BJ (cell line): ENCODE measurements around the gene CDCP2. TPM values are rescaled to one million over a fixed set of nuclear protein-coding genes. Genes with fewer than 3 reads are reported as not detected.
"Not testable (repeated sequence)": the region's sequence is repeated elsewhere in the genome, so short reads cannot be mapped to it uniquely, and the experiment has no call there.

Experiments
- CTCF ChIA-PET: fragments of 350-600 bp; formaldehyde crosslinking; extraction: SDS; loops from one replicate; lab custom pipeline; 2021; ENCODE audit warnings: antibody characterized with exemption, inconsistent platforms; lab: Yijun Ruan, JAX
- POLR2A ChIA-PET: fragments of 300-600 bp; sonication (Branson Sonifier 250); formaldehyde crosslinking; extraction: SDS; loops from one replicate; lab custom pipeline; 2021; ENCODE audit warnings: antibody characterized with exemption; lab: Charles Lee
- DNase-seq: peaks from one replicate; pipeline ENCODE4 v3.0.0-alpha.2; 2011; ENCODE audit warnings: low read depth
- H3K27me3 ChIP-seq: 2 replicates; pipeline ENCODE4 v1.6.0; 2011; ENCODE audit warnings: low read length; ENCODE audit not compliant: control insufficient read depth, insufficient read depth
- H3K36me3 ChIP-seq: 2 replicates; pipeline ENCODE4 v1.5.1; 2011; ENCODE audit warnings: low read length; ENCODE audit not compliant: control insufficient read depth, insufficient read depth
- H3K4me3 ChIP-seq: 2 replicates; pipeline ENCODE4 v1.5.1; 2011; ENCODE audit warnings: low read depth, mild to moderate bottlenecking, control low read depth, low read length
- CTCF ChIP-seq: IDR thresholded peaks from 2 replicates; pipeline ENCODE4 v1.5.1; 2011; ENCODE audit warnings: low read depth, mild to moderate bottlenecking, control low read depth, inconsistent platforms, low read length, moderate library complexity; ENCODE audit not compliant: insufficient read depth
- polyA plus RNA-seq: library from polyadenylated mRNA; depleted of rRNA; stranded (reverse); fragments of >200 nt; gene quantifications from 2 replicates; pipeline ENCODE4 v1.2.3, GENCODE V29; 2011

Gene CDCP2
- polyA plus RNA-seq, 1 experiment, result not detected

GRCh38 chr1:54109129-54110090 lies 43.4 kb downstream of the CDCP2 start:
- CTCF ChIA-PET, result interaction anchor here (1.2 to 2.1 kb wide), 2 partner anchors 144 to 380 kb away, joined by 3 to 9 read pairs; no protein-coding TSS in a partner anchor
- TF ChIP-seq CTCF, result no peak
- Histone ChIP-seq H3K4me3 (no peak overlapping the region), H3K36me3 (no peaks in the 10 kb centered on the region), H3K27me3 (no peaks in the 10 kb centered on the region; the same call in 1 of the 2 replicates)
- no peak for DNase-seq
- POLR2A ChIA-PET, result no interaction called here

DNA sequence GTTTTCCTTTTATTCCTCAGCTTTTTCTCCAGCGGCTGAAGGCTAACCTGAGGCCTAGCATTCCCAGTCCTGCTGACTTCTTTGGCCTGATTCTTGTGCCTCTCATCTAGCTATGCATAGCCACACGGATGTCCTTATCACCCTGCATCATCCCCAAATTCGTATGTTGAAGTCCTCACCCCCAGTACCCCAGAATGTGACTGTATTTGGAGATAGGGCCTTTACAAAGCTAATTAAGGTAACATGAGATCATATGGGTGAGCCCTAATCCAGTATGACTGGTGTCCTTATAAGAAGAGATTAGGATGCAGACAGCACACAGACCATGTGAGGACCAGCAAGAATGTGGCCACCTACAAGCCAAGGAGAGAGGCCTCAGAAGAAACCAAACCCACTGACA lies 44.6 kb downstream of the CDCP2 start:
- ChIA-PET CTCF (interaction anchor here (0.5 to 2.1 kb wide), 5 partner anchors 13 to 382 kb away, joined by 3 to 9 read pairs (median 3); no protein-coding TSS in a partner anchor), POLR2A (no interaction called here)
- TF ChIP-seq CTCF, result no peak
- Histone ChIP-seq H3K36me3 (no peaks in the 10 kb centered on the region), H3K4me3 (no peak overlapping the region), H3K27me3 (no peaks in the 10 kb centered on the region; the same call in 1 of the 2 replicates)
- DNase-seq, result no peak

GRCh38 chr1:54107131-54107530 lies 45.7 kb downstream of the CDCP2 start:
- DNase-seq, result no peak
- Histone ChIP-seq H3K36me3 (no peaks in the 10 kb centered on the region), H3K27me3 (no peaks in the 10 kb centered on the region), H3K4me3 (no peak overlapping the region)
- 0 out of 2 replicates have a peak, but pooled peaks have one; percentile 30 for TF ChIP-seq CTCF
- ChIA-PET CTCF (interaction anchor here (2.1 kb wide), 1 partner anchor 382 kb away, joined by 9 read pairs; no protein-coding TSS in a partner anchor), POLR2A (no interaction called here)

GRCh38 chr1:54105736-54106269 lies 47.0 kb downstream of the CDCP2 start:
- Histone ChIP-seq H3K4me3 (no peak overlapping the region), H3K36me3 (no peaks in the 10 kb centered on the region), H3K27me3 (no peaks in the 10 kb centered on the region)
- POLR2A ChIA-PET, result interaction anchor here (0.7 kb wide), 1 partner anchor 15 kb away, joined by 3 read pairs; no protein-coding TSS in a partner anchor
- no peak for DNase-seq
- TF ChIP-seq CTCF, result no peak
- CTCF ChIA-PET, result interaction anchor here (1.1 kb wide), 1 partner anchor 9 kb away, joined by 3 read pairs; no protein-coding TSS in a partner anchor

- Histone ChIP-seq H3K36me3 (no peaks in the 10 kb centered on the region), H3K27me3 (no peaks in the 10 kb centered on the region), H3K4me3 (no peak overlapping the region)
- no peak for DNase-seq
- TF ChIP-seq CTCF, result no peak
- CTCF ChIA-PET, result no interaction called here
- POLR2A ChIA-PET, result interaction anchor here (0.7 kb wide), 1 partner anchor 16 kb away, joined by 3 read pairs; no protein-coding TSS in a partner anchor
Observed at GRCh38 chr1:54105080-54105479, 47.7 kb downstream of the CDCP2 start.

DNA sequence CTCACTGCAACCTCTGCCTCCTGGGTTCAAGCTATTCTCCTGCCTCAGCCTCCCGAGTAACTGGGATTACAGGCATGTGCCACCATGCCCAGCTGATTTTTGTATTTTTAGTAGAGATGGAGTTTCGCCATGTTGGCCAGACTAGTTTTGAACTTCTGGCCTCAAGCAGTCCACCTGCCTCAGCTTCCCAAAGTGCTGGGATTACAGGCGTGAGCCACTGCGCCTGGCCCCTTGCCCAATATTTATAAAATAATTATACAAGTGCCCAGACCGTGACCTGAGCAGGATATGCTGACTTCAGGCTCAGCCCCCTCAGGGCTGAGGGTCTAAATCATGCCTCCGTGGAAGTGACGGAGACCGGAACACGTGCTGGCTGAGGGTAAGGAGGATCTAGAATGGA lies 48.2 kb downstream of the CDCP2 start:
- H3K4me3 ChIP-seq, H3K27me3 ChIP-seq, H3K36me3 ChIP-seq, DNase-seq, POLR2A ChIA-PET: not testable (repeated sequence)
- CTCF ChIA-PET, result interaction anchor here (0.6 kb wide), 1 partner anchor 580 kb away, joined by 3 read pairs; no protein-coding TSS in a partner anchor
